Breast epithelium (tissue), 4 donors: ENCODE data around the gene GPR31. TPM values are rescaled to one million over a fixed set of nuclear protein-coding genes. Genes with fewer than 3 reads are reported as not detected.

Source experiments
- DNase-seq, 2 donors: peaks; one replicate each; pipeline ENCODE4 v3.0.0-alpha.2; 2019; ENCODE audit warnings: low spot score in 2 of 2
- H3K27ac ChIP-seq, 2 donors: fragments of 200-600 bp; sonication (generic) in 1 of 2; one replicate each; pipeline ENCODE4 v1.5.1; 2016 to 2019; ENCODE audit warnings: mild to moderate bottlenecking in 1 of 2
- H3K27me3 ChIP-seq, 2 donors: fragments of 200-600 bp; sonication (generic) in 1 of 2; one replicate each; pipeline versions ENCODE4 v1.5.1 to v1.6.0; 2017 to 2019; ENCODE audit warnings: control low read depth in 1 of 2, mild to moderate bottlenecking in 1 of 2
- H3K36me3 ChIP-seq: fragments of 200-600 bp; one replicate; pipeline ENCODE4 v1.5.1; 2019
- H3K4me1 ChIP-seq, 2 donors: fragments of 200-600 bp; sonication (generic); one replicate each; pipeline ENCODE4 v1.5.1; 2016 to 2019; ENCODE audit warnings: control low read depth in 1 of 2
- H3K4me3 ChIP-seq, 3 donors: fragments of 200-600 bp; sonication (generic); 1 replicate in 2 of 3; 2 replicates in 1 of 3; pipeline ENCODE4 v1.5.1; 2016 to 2019; ENCODE audit warnings: mild to moderate bottlenecking in 3 of 3, moderate library complexity in 2 of 3
- H3K9me3 ChIP-seq, 2 donors: fragments of 200-600 bp; sonication (generic) in 1 of 2; one replicate each; pipeline ENCODE4 v1.5.1; 2016 to 2019; ENCODE audit warnings: control low read depth in 1 of 2
- CTCF ChIP-seq, 3 donors: fragments of 450-650 bp; IDR thresholded peaks; one replicate each; pipeline ENCODE4 v1.5.1; 2016 to 2017; ENCODE audit warnings: antibody characterized with exemption in 3 of 3, mild to moderate bottlenecking in 3 of 3, moderate library complexity in 3 of 3
- POLR2A ChIP-seq: fragments of 450-650 bp; IDR thresholded peaks from one replicate; pipeline ENCODE4 v1.6.1; 2016; ENCODE audit warnings: antibody characterized with exemption, mild to moderate bottlenecking, moderate library complexity
- POLR2AphosphoS5 ChIP-seq, 3 donors: sonication (generic); formaldehyde crosslinking; IDR thresholded peaks; one replicate each; pipeline ENCODE4 v1.6.1; 2017; ENCODE audit warnings: antibody characterized with exemption in 3 of 3
- intact Hi-C: fragments of 100-400 bp; cut with DNase I; formaldehyde crosslinking; loops from one replicate; pipeline ENCODE4 v1.15.1; 2023; ENCODE audit warnings: low total_unique reads
- total RNA-seq, 3 donors: library from RNA; depleted of rRNA; stranded (reverse); fragments of >200 nt; gene quantifications; one replicate each; pipeline ENCODE4 v1.1.0, GENCODE V29; 2016

The GPR31 gene
- total RNA-seq, 3 donors from 2014 or later: not detected

- Histone ChIP-seq H3K9me3 (no peaks in the 10 kb centered on the region), H3K4me1 (no peaks in the 10 kb centered on the region), H3K4me3 (no peak overlapping the region), H3K27ac (no peak overlapping the region), H3K36me3 (no peaks in the 10 kb centered on the region), H3K27me3 (no peaks in the 10 kb centered on the region)
- TF ChIP-seq CTCF (IDR thresholded peaks at IDR 0.05) (no peak), POLR2AphosphoS5 (IDR thresholded peaks at IDR 0.05) (no peak)
- intact Hi-C loops: no loop called here
- no peak for DNase-seq
These were observed 28.6 kb downstream of the GPR31 start for GRCh38 chr6:167129159-167129558.

GRCh38 chr6:167127785-167128531, 29.8 kb downstream of the GPR31 start:
- no peaks in the 10 kb centered on the region for H3K27me3 ChIP-seq

GRCh38 chr6:167125855-167126349, 31.9 kb downstream of the GPR31 start:
- intact Hi-C loops: no loop called here
- H3K9me3 ChIP-seq: no peaks in the 10 kb centered on the region

More at GRCh38 chr6:167127785-167128531, 29.8 kb downstream of the GPR31 start:
- intact Hi-C loops: no loop called here
- no peaks in the 10 kb centered on the region for H3K4me1 ChIP-seq
- no peak overlapping the region for H3K4me3 ChIP-seq
- no peaks in the 10 kb centered on the region for H3K9me3 ChIP-seq
- H3K36me3 ChIP-seq: no peaks in the 10 kb centered on the region
- DNase-seq: no peak
- no peak for TF ChIP-seq POLR2A
- no peak for TF ChIP-seq CTCF (IDR thresholded peaks at IDR 0.05)
- TF ChIP-seq POLR2AphosphoS5 (IDR thresholded peaks at IDR 0.05): no peak
- no peak overlapping the region for H3K27ac ChIP-seq

GRCh38 chr6:167125410-167125809, 32.4 kb downstream of the GPR31 start:
- H3K4me3 ChIP-seq: no peak overlapping the region
- no peak for DNase-seq
- H3K4me1 ChIP-seq: no peaks in the 10 kb centered on the region
- TF ChIP-seq POLR2A: no peak
- TF ChIP-seq POLR2AphosphoS5 (IDR thresholded peaks at IDR 0.05): no peak
- TF ChIP-seq CTCF (IDR thresholded peaks at IDR 0.05): no peak
- H3K36me3 ChIP-seq: no peaks in the 10 kb centered on the region
- no peak overlapping the region for H3K27ac ChIP-seq
- no peaks in the 10 kb centered on the region for H3K9me3 ChIP-seq
- intact Hi-C loops: no loop called here
- H3K27me3 ChIP-seq: no peaks in the 10 kb centered on the region

More at GRCh38 chr6:167125855-167126349, 31.9 kb downstream of the GPR31 start:
- no peak for TF ChIP-seq CTCF (IDR thresholded peaks at IDR 0.05)
- no peak for TF ChIP-seq POLR2AphosphoS5 (IDR thresholded peaks at IDR 0.05)
- TF ChIP-seq POLR2A: no peak
- no peaks in the 10 kb centered on the region for H3K4me1 ChIP-seq
- no peak overlapping the region for H3K4me3 ChIP-seq
- H3K36me3 ChIP-seq: no peaks in the 10 kb centered on the region
- DNase-seq: no peak
- H3K27me3 ChIP-seq: no peaks in the 10 kb centered on the region
- H3K27ac ChIP-seq: no peak overlapping the region

GRCh38 chr6:167124753-167125152, 33.0 kb downstream of the GPR31 start:
- no peak for TF ChIP-seq POLR2AphosphoS5 (IDR thresholded peaks at IDR 0.05)
- no peak for TF ChIP-seq CTCF (IDR thresholded peaks at IDR 0.05)
- no peak for TF ChIP-seq POLR2A
- Histone ChIP-seq H3K27me3 (no peaks in the 10 kb centered on the region), H3K4me3 (no peak overlapping the region), H3K4me1 (no peaks in the 10 kb centered on the region), H3K36me3 (no peaks in the 10 kb centered on the region), H3K9me3 (no peaks in the 10 kb centered on the region), H3K27ac (no peak overlapping the region)
- intact Hi-C loops: no loop called here
- no peak for DNase-seq
